CD4-positive, alpha-beta memory T cell (primary cell): ENCODE data around the gene DHDH. TPM values are rescaled to one million over a fixed set of nuclear protein-coding genes. Genes with fewer than 3 reads are reported as not detected.

Experiments used
- CTCF ChIA-PET: fragments of 350-600 bp; sonication (Branson Sonifier 250); formaldehyde crosslinking; loops from one replicate; lab custom pipeline; 2021; ENCODE audit warnings: inconsistent platforms; ENCODE audit not compliant: partially characterized antibody; lab: Charles Lee
- POLR2A ChIA-PET: fragments of 350-600 bp; sonication (Branson Sonifier 250); formaldehyde crosslinking; loops from one replicate; lab custom pipeline; 2021; ENCODE audit not compliant: partially characterized antibody; lab: Charles Lee
- DNase-seq, 5 donors: peaks; one replicate each; pipeline versions ENCODE4 v3.0.0 to v3.0.0-alpha.2; 2020 to 2022; ENCODE audit warnings: mixed read lengths in 1 of 5
- H3K27ac ChIP-seq: one replicate; pipeline ENCODE4 v1.7.0; 2013; ENCODE audit warnings: low read depth, low read length
- H3K27me3 ChIP-seq: 2 replicates; pipeline ENCODE4 v1.7.0; 2013; ENCODE audit warnings: mild to moderate bottlenecking, low read length, moderate library complexity; ENCODE audit not compliant: insufficient read depth
- H3K36me3 ChIP-seq: 2 replicates; pipeline ENCODE4 v1.7.0; 2013; ENCODE audit warnings: mild to moderate bottlenecking, low read length, moderate library complexity; ENCODE audit not compliant: insufficient read depth
- H3K4me1 ChIP-seq: 2 replicates; pipeline ENCODE4 v1.7.0; 2013; ENCODE audit warnings: mild to moderate bottlenecking, low read length, moderate library complexity; ENCODE audit not compliant: insufficient read depth
- H3K4me3 ChIP-seq, 2 donors: one replicate each; pipeline ENCODE4 v1.7.0; 2013; ENCODE audit warnings: low read length in 2 of 2, mild to moderate bottlenecking in 1 of 2
- H3K9me3 ChIP-seq, 2 donors: one replicate each; pipeline ENCODE4 v1.7.0; 2013; ENCODE audit warnings: low read length in 2 of 2, control low read depth in 1 of 2; ENCODE audit not compliant: control insufficient read depth in 1 of 2
- H3K27ac Mint-ChIP-seq, 7 donors: one replicate each; pipeline ENCODE4 v1.8.0; 2020 to 2021; ENCODE audit warnings: mixed read lengths in 7 of 7, mild to moderate bottlenecking in 6 of 7, inconsistent platforms in 3 of 7, moderate library complexity in 3 of 7
- H3K27me3 Mint-ChIP-seq, 2 donors: one replicate each; pipeline ENCODE4 v1.8.0; 2020 to 2021; ENCODE audit warnings: mixed read lengths in 2 of 2
- H3K36me3 Mint-ChIP-seq, 2 donors: one replicate each; pipeline ENCODE4 v1.8.0; 2020 to 2021; ENCODE audit warnings: mixed read lengths in 2 of 2, inconsistent platforms in 1 of 2, mild to moderate bottlenecking in 1 of 2
- H3K4me1 Mint-ChIP-seq, 4 donors: one replicate each; pipeline ENCODE4 v1.8.0; 2020 to 2021; ENCODE audit warnings: mixed read lengths in 4 of 4, mild to moderate bottlenecking in 1 of 4
- H3K4me3 Mint-ChIP-seq, 8 donors: one replicate each; pipeline ENCODE4 v1.8.0; 2020 to 2021; ENCODE audit warnings: mixed read lengths in 8 of 8, mild to moderate bottlenecking in 7 of 8, moderate library complexity in 6 of 8, inconsistent platforms in 3 of 8
- H3K9me3 Mint-ChIP-seq, 8 donors: one replicate each; pipeline ENCODE4 v1.8.0; 2020 to 2021; ENCODE audit warnings: mixed read lengths in 8 of 8, mild to moderate bottlenecking in 5 of 8, inconsistent platforms in 3 of 8, moderate library complexity in 1 of 8
- intact Hi-C: fragments of 100-400 bp; cut with micrococcal nuclease; formaldehyde crosslinking; loops from one replicate; pipeline ENCODE4 v1.15.1; 2023
- polyA plus RNA-seq, 2 donors: library from polyadenylated mRNA; unstranded; fragments of 300-500 nt; fragmentation: Illumina TruSeq; gene quantifications; one replicate each; pipeline ENCODE4 v1.2.3, GENCODE V29; 2021
- total RNA-seq, 2 experiments: library from RNA; stranded (reverse); gene quantifications; one replicate each; pipeline ENCODE4 v1.2.3, GENCODE V29; 2021

The DHDH gene
- total and polyA plus RNA-seq, 4 experiments from 2014 or later = 0.60 to 1.6 (median 1.2) TPM

DNA sequence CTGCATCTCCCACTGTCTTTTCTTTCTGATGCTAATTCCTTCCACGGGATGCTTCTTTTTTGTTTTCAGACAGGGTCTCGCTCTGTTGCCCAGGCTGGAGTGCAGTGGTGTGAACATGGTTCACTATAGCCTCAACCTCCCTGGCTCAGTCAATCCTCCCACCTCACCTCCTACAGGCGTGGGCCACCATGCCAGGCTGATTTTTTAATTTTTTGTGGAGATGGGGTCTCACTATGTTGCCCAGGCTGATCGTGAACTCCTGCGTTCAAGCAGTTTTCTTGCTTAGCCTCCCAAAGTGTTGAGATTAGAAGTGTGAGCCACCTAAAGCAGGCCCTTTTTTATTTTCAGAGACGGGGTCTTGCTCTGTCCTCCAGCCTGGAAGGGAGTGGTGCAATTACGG is 54.8 kb downstream of the DHDH start:
- no peak overlapping the region for H3K27ac ChIP-seq
- peaks cover 4 to 24% of the 10 kb centered on the region in 2 donors for H3K36me3 Mint-ChIP-seq
- no peaks in the 10 kb centered on the region for H3K9me3 Mint-ChIP-seq
- no peaks in the 10 kb centered on the region for H3K27me3 Mint-ChIP-seq
- ChIA-PET CTCF (no interaction called here), POLR2A (no interaction called here)
- H3K27me3 ChIP-seq = no peaks in the 10 kb centered on the region
- no peak overlapping the region for H3K4me3 Mint-ChIP-seq
- intact Hi-C loops = no loop called here
- peaks cover 5% of the 10 kb centered on the region for H3K36me3 ChIP-seq
- H3K9me3 ChIP-seq = no peaks in the 10 kb centered on the region
- no peak for DNase-seq
- no peak overlapping the region for H3K4me3 ChIP-seq
- peaks cover 14 to 26% (median 17%) of the 10 kb centered on the region in 4 donors for H3K4me1 Mint-ChIP-seq
- peak overlapping the region in 2 of 7 donors; percentile 29 to 55 for H3K27ac Mint-ChIP-seq
- peaks cover 18% of the 10 kb centered on the region for H3K4me1 ChIP-seq

DNA sequence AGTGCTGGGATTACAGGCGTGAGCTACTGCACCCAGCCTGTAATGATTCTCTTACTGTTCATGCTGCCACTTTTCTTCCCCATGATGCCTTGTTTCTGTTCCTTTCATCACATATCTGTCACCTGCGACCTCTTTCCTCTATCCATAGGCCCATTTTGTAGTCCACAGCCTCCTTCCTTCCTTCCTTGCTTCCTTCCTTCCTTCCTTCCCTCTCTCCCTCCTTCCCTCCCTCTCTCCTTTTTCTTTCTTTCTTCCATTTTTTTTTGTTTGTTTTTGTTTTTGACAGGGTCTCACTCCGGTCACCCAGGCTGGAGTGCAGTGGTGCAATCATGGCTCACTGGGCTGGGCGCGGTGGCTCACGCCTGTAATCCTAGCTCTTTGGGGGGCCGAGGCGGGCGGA is 55.4 kb downstream of the DHDH start:
- POLR2A ChIA-PET = no interaction called here
- Mint-ChIP-seq H3K4me1 (peaks cover 16 to 32% (median 20%) of the 10 kb centered on the region in 4 donors), H3K27me3 (no peaks in the 10 kb centered on the region), H3K27ac (peak overlapping the region in 1 of 7 donors; percentile 50), H3K9me3 (no peaks in the 10 kb centered on the region), H3K36me3 (peaks cover 4 to 26% of the 10 kb centered on the region in 2 donors), H3K4me3 (no peak overlapping the region)
- peaks cover 18% of the 10 kb centered on the region for H3K4me1 ChIP-seq
- peaks cover 5% of the 10 kb centered on the region for H3K36me3 ChIP-seq
- no peak overlapping the region for H3K27ac ChIP-seq
- H3K27me3 ChIP-seq = no peaks in the 10 kb centered on the region
- H3K4me3 ChIP-seq = no peak overlapping the region
- no peak for DNase-seq
- CTCF ChIA-PET = interaction anchor here (1.1 to 1.3 kb wide), 2 partner anchors 10 to 13 kb away, joined by 3 read pairs; no protein-coding TSS in a partner anchor
- intact Hi-C loops = no loop called here
- H3K9me3 ChIP-seq = no peaks in the 10 kb centered on the region

DNA sequence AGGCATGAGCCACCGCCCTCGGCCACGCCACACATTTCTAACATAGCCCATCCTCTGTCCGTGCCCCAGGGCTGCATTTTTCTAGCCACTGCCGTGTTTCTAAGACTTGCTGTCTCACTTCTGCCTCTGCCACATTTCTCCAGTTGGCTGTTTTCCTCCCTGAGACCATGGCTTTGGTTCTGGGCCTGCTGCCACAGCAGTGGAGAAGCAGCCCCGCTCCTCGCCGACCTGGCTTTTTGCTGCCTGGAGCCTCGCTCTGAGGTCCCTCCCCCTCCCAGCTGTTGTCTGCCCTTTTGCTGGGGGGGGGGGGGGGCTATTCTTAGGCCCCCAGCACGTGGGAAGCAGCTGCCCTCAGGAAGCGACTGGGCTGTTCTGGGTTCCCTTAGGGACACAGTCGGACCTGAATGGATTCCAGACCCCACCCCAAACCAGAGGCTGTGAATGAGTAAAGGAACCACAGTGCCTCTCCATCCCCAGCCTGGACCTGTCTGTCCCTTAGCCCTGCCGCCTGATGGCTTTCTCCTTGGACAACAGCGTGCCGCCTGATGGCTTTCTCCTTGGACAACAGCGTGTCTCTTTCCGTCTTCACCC is 56.3 kb downstream of the DHDH start:
- ChIA-PET CTCF (interaction anchor here (1.1 to 1.3 kb wide), 2 partner anchors 11 to 14 kb away, joined by 3 read pairs; no protein-coding TSS in a partner anchor), POLR2A (no interaction called here)
- no peaks in the 10 kb centered on the region for H3K27me3 ChIP-seq
- no peak for DNase-seq
- peaks cover 28% of the 10 kb centered on the region for H3K4me1 ChIP-seq
- Mint-ChIP-seq H3K36me3 (peaks cover 4 to 26% of the 10 kb centered on the region in 2 donors), H3K4me1 (peaks cover 19 to 40% (median 27%) of the 10 kb centered on the region in 4 donors), H3K27me3 (no peaks in the 10 kb centered on the region), H3K4me3 (peak overlapping the region in 1 of 8 donors; percentile 30), H3K9me3 (no peaks in the 10 kb centered on the region), H3K27ac (peak overlapping the region in 1 of 7 donors; percentile 53)
- no peak overlapping the region for H3K27ac ChIP-seq
- H3K36me3 ChIP-seq = peaks cover 5% of the 10 kb centered on the region
- intact Hi-C loops = loop anchor here (5.0 to 10.0 kb wide), 2 partner anchors 65 to 352 kb away; partner anchors contain the start of genes CGB7 and DBP
- H3K4me3 ChIP-seq = no peak overlapping the region
- no peaks in the 10 kb centered on the region for H3K9me3 ChIP-seq

DNA sequence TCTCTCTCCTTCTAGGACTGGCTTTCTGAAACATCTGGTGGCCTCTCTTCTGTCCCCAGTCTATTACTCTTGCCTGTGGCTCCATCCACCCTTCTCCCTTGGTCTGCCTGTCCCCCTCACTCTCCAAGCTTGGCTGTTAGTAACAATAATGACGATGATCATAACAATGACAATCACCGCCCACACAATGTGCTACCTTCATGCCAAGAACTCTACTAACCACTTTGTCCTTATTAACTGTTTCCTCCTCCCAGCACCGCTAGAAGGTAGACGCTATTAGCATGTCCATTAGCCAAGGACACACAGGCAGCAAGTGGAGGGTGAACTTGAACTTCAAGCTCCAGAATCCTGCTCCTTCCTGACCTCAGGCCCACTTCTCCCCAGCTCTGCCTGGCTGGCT is 56.9 kb downstream of the DHDH start:
- DNase-seq = no peak
- no peak overlapping the region for H3K4me3 ChIP-seq
- ChIA-PET CTCF (no interaction called here), POLR2A (interaction anchor here (4.1 kb wide), 1 partner anchor 24 kb away, joined by 68 read pairs; the partner anchor contains the start of gene FTL)
- peaks cover 4 to 26% of the 10 kb centered on the region in 2 donors for H3K36me3 Mint-ChIP-seq
- no peaks in the 10 kb centered on the region for H3K27me3 Mint-ChIP-seq
- H3K27me3 ChIP-seq = no peaks in the 10 kb centered on the region
- peak overlapping the region in 4 of 7 donors; percentile 14 to 53 (median 30) for H3K27ac Mint-ChIP-seq
- no peaks in the 10 kb centered on the region for H3K9me3 Mint-ChIP-seq
- H3K9me3 ChIP-seq = no peaks in the 10 kb centered on the region
- H3K4me3 Mint-ChIP-seq = peak overlapping the region in 4 of 8 donors; percentile 15 to 30 (median 20)
- H3K4me1 Mint-ChIP-seq = peaks cover 24 to 46% (median 31%) of the 10 kb centered on the region in 4 donors
- intact Hi-C loops = loop anchor here (5.0 to 10.0 kb wide), 2 partner anchors 64 to 353 kb away; partner anchors contain the start of genes CGB7 and DBP
- H3K4me1 ChIP-seq = peaks cover 30% of the 10 kb centered on the region
- H3K36me3 ChIP-seq = no peaks in the 10 kb centered on the region
- H3K27ac ChIP-seq = no peak overlapping the region

DNA sequence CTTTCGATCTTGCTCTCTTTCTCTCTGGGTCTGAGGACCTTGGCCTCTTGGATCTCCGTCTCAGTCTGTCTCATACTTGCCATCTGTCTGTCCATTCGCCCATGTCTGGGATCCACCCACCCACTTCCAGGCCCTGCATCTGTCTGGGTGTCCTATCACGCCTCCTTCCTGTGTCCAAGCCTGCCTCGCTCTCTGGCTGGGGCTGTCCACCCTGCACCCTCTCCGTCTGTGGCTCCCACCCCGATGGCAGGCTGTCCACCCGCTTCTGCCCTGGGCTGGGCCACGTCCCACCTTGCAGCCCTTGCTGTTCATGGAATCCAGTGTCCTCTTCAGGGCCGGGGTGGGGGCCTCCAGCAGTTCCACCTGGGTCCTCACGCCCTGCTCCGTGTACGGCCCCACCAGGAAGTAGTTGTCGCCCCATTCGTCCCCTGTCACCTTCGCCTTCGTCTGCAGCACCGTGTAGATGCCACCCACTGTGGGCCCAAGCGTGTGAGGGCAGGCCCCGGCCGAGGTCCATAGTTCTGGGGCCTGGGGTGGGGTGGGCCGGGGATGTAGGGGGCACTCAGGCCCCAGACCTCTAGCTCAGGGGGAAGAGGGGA is 57.6 kb downstream of the DHDH start:
- Mint-ChIP-seq H3K4me3 (peak overlapping the region in 3 of 8 donors; percentile 26 to 56 (median 52)), H3K9me3 (no peaks in the 10 kb centered on the region), H3K36me3 (peaks cover 4 to 26% of the 10 kb centered on the region in 2 donors), H3K27ac (peak overlapping the region in 3 of 7 donors; percentile 39 to 72 (median 46)), H3K27me3 (no peaks in the 10 kb centered on the region), H3K4me1 (peaks cover 24 to 46% (median 32%) of the 10 kb centered on the region in 4 donors)
- no peaks in the 10 kb centered on the region for H3K9me3 ChIP-seq
- intact Hi-C loops = loop anchor here (5.0 to 10.0 kb wide), 2 partner anchors 64 to 354 kb away; partner anchors contain the start of genes CGB7 and DBP
- H3K4me1 ChIP-seq = peaks cover 30% of the 10 kb centered on the region
- POLR2A ChIA-PET = interaction anchor here (2.9 to 4.1 kb wide), 3 partner anchors 21 to 117 kb away, joined by 12 to 68 read pairs (median 42); partner anchors contain the start of genes FTL and PPP1R15A
- no peak overlapping the region for H3K4me3 ChIP-seq
- H3K27ac ChIP-seq = no peak overlapping the region
- H3K27me3 ChIP-seq = no peaks in the 10 kb centered on the region
- H3K36me3 ChIP-seq = no peaks in the 10 kb centered on the region
- no peak for DNase-seq
- CTCF ChIA-PET = interaction anchor here (1.4 kb wide), 2 partner anchors 9 to 20 kb away, joined by 4 read pairs; no protein-coding TSS in a partner anchor

DNA sequence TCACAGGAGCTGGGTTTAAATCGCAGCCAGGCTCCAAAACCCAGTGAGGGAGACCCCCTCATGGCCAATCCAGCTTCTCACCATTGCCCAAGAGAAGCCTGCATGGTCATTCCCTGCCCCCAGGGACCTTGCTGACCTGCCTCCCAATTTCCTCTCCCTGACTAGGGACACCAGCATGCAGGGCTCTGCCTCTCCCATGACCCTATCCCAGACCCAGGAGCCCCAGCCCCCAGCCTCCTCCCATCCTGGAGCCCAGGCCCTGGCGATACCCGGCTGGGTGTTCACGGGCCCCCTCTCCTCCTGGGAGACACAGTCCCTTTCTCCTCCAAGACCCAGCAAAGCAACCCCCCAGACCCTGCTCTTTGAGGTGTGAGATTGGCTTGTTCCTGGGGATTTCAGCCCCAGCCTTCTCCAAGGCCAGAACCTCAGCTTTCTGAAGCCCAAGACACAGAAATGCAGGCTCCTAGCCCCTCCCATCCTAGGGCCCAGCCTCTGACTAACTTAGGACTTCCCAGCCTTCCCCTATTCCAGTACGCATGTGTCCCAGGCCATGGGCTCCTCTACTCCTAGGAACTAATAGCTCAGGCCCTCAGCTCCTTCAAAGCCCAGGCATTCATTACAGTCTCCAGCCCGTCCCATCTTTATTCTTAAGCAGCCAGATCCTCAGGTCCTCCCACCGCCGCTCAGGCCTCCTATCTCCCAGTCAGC is 58.5 kb downstream of the DHDH start:
- no peak for DNase-seq
- Mint-ChIP-seq H3K27ac (peak overlapping the region; percentile 84 to 99 (median 95)), H3K4me3 (peak overlapping the region; percentile 90 to 98 (median 96)), H3K4me1 (peaks cover 25 to 49% (median 32%) of the 10 kb centered on the region in 4 donors), H3K27me3 (no peaks in the 10 kb centered on the region), H3K9me3 (no peaks in the 10 kb centered on the region), H3K36me3 (peaks cover 4 to 26% of the 10 kb centered on the region in 2 donors)
- POLR2A ChIA-PET = interaction anchor here (0.8 to 4.1 kb wide), 12 partner anchors 9 to 347 kb away, joined by 3 to 68 read pairs (median 10); partner anchors contain the start of genes BAX, DHDH, FTL and LHB
- H3K9me3 ChIP-seq = no peaks in the 10 kb centered on the region
- no peaks in the 10 kb centered on the region for H3K27me3 ChIP-seq
- H3K4me1 ChIP-seq = peaks cover 30% of the 10 kb centered on the region
- intact Hi-C loops = loop anchor here (2.0 to 10.0 kb wide), 6 partner anchors 63 to 649 kb away; partner anchors contain the start of genes C19orf73, CGB7, DBP and PPFIA3
- H3K27ac ChIP-seq = peak overlapping the region; percentile 82
- CTCF ChIA-PET = interaction anchor here (0.7 to 2.4 kb wide), 12 partner anchors 8 to 253 kb away, joined by 3 to 21 read pairs (median 5); partner anchors contain the start of genes BAX and NUCB1
- peak overlapping the region; percentile 91 to 98 for H3K4me3 ChIP-seq
- H3K36me3 ChIP-seq = no peaks in the 10 kb centered on the region
